Stimulated activated CD4-positive, alpha-beta T cell treated with anti-CD3 and anti-CD28 coated beads, Interleukin-12 subunit alpha, Interleukin-12 subunit beta, amount 100 ng/mL, for 48 hours (primary cell): ENCODE measurements around the gene CARD11.

Source experiments
- DNase-seq, 3 donors: peaks; one replicate each; pipeline ENCODE4 v3.0.0-alpha.2; 2020; ENCODE audit warnings: low read depth in 2 of 3, low spot score in 1 of 3

Gene CARD11

GRCh38 chr7:2945171-2945570 lies 98.5 kb downstream of the CARD11 start:
- no peak for DNase-seq

- no peak for DNase-seq
Observed at GRCh38 chr7:2944739-2945138, 98.9 kb downstream of the CARD11 start.

- DNase-seq = no peak
Observed at GRCh38 chr7:2943851-2944601, 99.6 kb downstream of the CARD11 start.

- DNase-seq = no peak
Observed at GRCh38 chr7:2941216-2941859, 102.3 kb downstream of the CARD11 start.

- no peak for DNase-seq
Observed at GRCh38 chr7:2940466-2940865, 103.2 kb downstream of the CARD11 start.

- no peak for DNase-seq
Observed at GRCh38 chr7:2939193-2939885, 104.3 kb downstream of the CARD11 start.

- DNase-seq = no peak
Observed at GRCh38 chr7:2938514-2939192, 105.0 kb downstream of the CARD11 start.

- DNase-seq = no peak
Observed at GRCh38 chr7:2937701-2938513, 105.8 kb downstream of the CARD11 start.

- no peak for DNase-seq
Observed at GRCh38 chr7:2936891-2937580, 106.6 kb downstream of the CARD11 start.

GRCh38 chr7:2936301-2936700 lies 107.4 kb downstream of the CARD11 start:
- no peak for DNase-seq

- no peak for DNase-seq
Observed at GRCh38 chr7:2934984-2935740, 108.5 kb downstream of the CARD11 start.

- peak in 1 of 3 donors; percentile 16 for DNase-seq
Observed at GRCh38 chr7:2934211-2934731, 109.4 kb downstream of the CARD11 start.

GRCh38 chr7:2932402-2933251 lies 111.0 kb downstream of the CARD11 start:
- no peak for DNase-seq

GRCh38 chr7:2931034-2931415 lies 112.6 kb downstream of the CARD11 start:
- no peak for DNase-seq

GRCh38 chr7:2930310-2931033 lies 113.2 kb downstream of the CARD11 start:
- DNase-seq = no peak

GRCh38 chr7:2929321-2930201 lies 114.1 kb downstream of the CARD11 start:
- no peak for DNase-seq
